Choroid plexus epithelial cell (primary cell): ENCODE measurements around the gene GGCT.
A peak's percentile ranks its signal among the peaks of the same experiment; 100 is the strongest.
"Not testable (repeated sequence)": the region's sequence is repeated elsewhere in the genome, so short reads cannot be mapped to it uniquely, and the experiment has no call there.

Experiments
- DNase-seq: peaks from one replicate; pipeline ENCODE4 v3.0.0-alpha.2; 2010; ENCODE audit warnings: low read depth
- H3K4me3 ChIP-seq: 2 replicates; pipeline ENCODE4 v1.5.1; 2011; ENCODE audit warnings: low read depth, mild to moderate bottlenecking, control low read depth, low read length, moderate library complexity
- CTCF ChIP-seq: conservative IDR thresholded peaks from 2 replicates; pipeline ENCODE4 v1.5.1; 2011; ENCODE audit warnings: low read depth, mild to moderate bottlenecking, control low read depth, inconsistent platforms, low read length, moderate library complexity

Gene GGCT

GRCh38 chr7:30528779-30529178 is 24.1 kb upstream of the GGCT start:
- no peak for TF ChIP-seq CTCF
- no peak for DNase-seq
- H3K4me3 ChIP-seq, result no peak overlapping the region

GRCh38 chr7:30527297-30527696 is 22.7 kb upstream of the GGCT start:
- H3K4me3 ChIP-seq, DNase-seq: not testable (repeated sequence)

GRCh38 chr7:30526163-30526562 is 21.5 kb upstream of the GGCT start:
- H3K4me3 ChIP-seq, result no peak overlapping the region
- TF ChIP-seq CTCF, result no peak
- no peak for DNase-seq

GRCh38 chr7:30525429-30525828 is 20.8 kb upstream of the GGCT start:
- no peak overlapping the region for H3K4me3 ChIP-seq
- DNase-seq, result no peak
- no peak for TF ChIP-seq CTCF

- no peak overlapping the region for H3K4me3 ChIP-seq
- no peak for TF ChIP-seq CTCF
- peak; percentile 52 for DNase-seq
These were observed 19.9 kb upstream of the GGCT start for GRCh38 chr7:30524545-30524944.

GRCh38 chr7:30523466-30523865 is 18.8 kb upstream of the GGCT start:
- no peak overlapping the region for H3K4me3 ChIP-seq
- no peak for DNase-seq
- no peak for TF ChIP-seq CTCF

- TF ChIP-seq CTCF, result no peak
- no peak for DNase-seq
- H3K4me3 ChIP-seq, result no peak overlapping the region
These were observed 17.5 kb upstream of the GGCT start for GRCh38 chr7:30522159-30522558.

- TF ChIP-seq CTCF, result no peak
- H3K4me3 ChIP-seq, result no peak overlapping the region
- DNase-seq, result peak; percentile 84
These were observed 16.9 kb upstream of the GGCT start for GRCh38 chr7:30521532-30521931.
